Mucosa of descending colon (tissue), 3 donors: ENCODE data around the gene PREP. TPM values are rescaled to one million over a fixed set of nuclear protein-coding genes. Genes with fewer than 3 reads are reported as not detected.

ENCODE experiments used
- ATAC-seq: fragments of 200-7000 bp; cut with Tn5 transposase; one replicate; pipeline ENCODE4 v1.9.1; 2020; ENCODE audit warnings: mild to moderate bottlenecking, moderate library complexity
- DNase-seq, 3 donors: peaks; one replicate each; pipeline ENCODE4 v3.0.0-alpha.2; 2020
- H3K36me3 ChIP-seq: fragments of 200-600 bp; one replicate; pipeline ENCODE4 v1.8.0; 2021; ENCODE audit warnings: low read depth, mild to moderate bottlenecking
- H3K4me1 ChIP-seq: fragments of 200-600 bp; one replicate; pipeline ENCODE4 v1.8.0; 2021; ENCODE audit warnings: low read depth, mild to moderate bottlenecking
- H3K4me3 ChIP-seq: fragments of 200-600 bp; one replicate; pipeline ENCODE4 v1.8.0; 2021; ENCODE audit warnings: mild to moderate bottlenecking
- H3K9me3 ChIP-seq: fragments of 200-600 bp; one replicate; pipeline ENCODE4 v1.8.0; 2021; ENCODE audit warnings: mild to moderate bottlenecking
- CTCF ChIP-seq: fragments of 200-600 bp; IDR thresholded peaks from one replicate; pipeline ENCODE4 v1.8.0; 2022; ENCODE audit warnings: antibody characterized with exemption, mild to moderate bottlenecking
- intact Hi-C, 2 donors: fragments of 100-400 bp; cut with DNase I in 1 of 2; cut with micrococcal nuclease in 1 of 2; formaldehyde crosslinking; loops; one replicate each; pipeline versions ENCODE4 v1.11.0 to v1.11.1; 2022; cut with DNase I, micrococcal nuclease
- total RNA-seq, 3 donors: library from RNA; stranded (reverse); fragmentation: NEBNext Ultra II Directional in 2 of 3; extraction: Animal tissue kit (Norgen Biotek cat#: 25700) in 2 of 3; gene quantifications; one replicate each; pipeline versions ENCODE4 v1.2.1 to v1.2.4, GENCODE V29; 2021 to 2023
- donor health status: DM: no; HTN: no; CAD: no; lungs with moderate emphysema.
- donor health status: DM: no; HTN: no; CAD: no.
- donor health status: DM: no; HTN: yes; CAD: no.

Gene PREP
- total RNA-seq, 3 donors from 2014 or later, result 46.5 to 74.2 (median 72.3) TPM

DNA sequence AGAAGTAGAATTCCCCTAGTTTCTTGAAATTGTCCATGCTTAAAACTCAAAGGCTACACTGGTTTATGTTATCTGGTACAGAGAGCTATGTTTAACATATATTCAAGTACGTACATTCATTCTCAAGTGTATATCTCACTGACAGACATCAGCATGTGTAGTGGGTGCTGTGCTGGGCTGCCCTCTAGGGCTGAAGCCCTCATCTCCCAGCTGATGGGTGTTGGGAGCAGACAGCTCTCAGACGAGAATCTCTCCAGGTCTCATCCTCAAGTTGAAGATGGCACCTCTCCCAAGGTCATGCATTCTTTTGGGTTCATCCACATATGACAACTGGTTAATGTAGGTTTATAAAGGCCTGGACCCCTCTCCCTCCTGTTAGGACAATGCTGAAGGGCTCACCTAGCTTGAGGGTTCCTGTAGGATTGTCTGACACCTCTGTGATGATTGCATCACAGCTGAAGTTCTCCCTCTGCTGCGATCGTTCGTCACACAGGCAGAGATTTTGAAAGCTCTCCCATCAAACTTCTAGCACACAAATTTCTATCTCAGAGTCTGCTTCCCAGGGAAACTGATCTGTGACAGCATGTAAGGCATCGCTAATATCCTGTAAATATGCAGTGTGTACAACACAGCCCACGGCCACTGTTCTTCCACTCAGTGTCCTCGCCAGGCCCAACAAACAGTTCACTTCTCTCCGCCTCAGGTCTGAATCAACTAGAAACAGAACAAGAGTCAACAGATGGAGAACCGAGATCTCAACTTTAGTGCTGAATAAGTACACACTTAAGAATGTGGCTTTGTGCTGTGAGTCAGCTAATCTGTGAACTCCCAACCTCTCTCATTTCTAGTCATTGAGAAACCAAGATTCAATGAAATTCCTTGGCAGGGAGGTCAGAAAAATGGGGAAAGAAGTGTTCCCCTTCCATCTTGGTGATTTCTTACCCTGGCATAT is 43.2 kb downstream of the PREP start:
- intact Hi-C loops, result no loop called here
- no peak for DNase-seq
- Histone ChIP-seq H3K36me3 (no peaks in the 10 kb centered on the region), H3K9me3 (no peaks in the 10 kb centered on the region), H3K4me1 (no peaks in the 10 kb centered on the region), H3K4me3 (no peak overlapping the region)
- no peak for TF ChIP-seq CTCF
- ATAC-seq, result no peak

- TF ChIP-seq CTCF, result no peak
- H3K36me3 ChIP-seq, result no peaks in the 10 kb centered on the region
- ATAC-seq (no peak), DNase-seq (no peak)
- intact Hi-C loops, result no loop called here
- no peaks in the 10 kb centered on the region for H3K9me3 ChIP-seq
- no peak overlapping the region for H3K4me3 ChIP-seq
- H3K4me1 ChIP-seq, result no peaks in the 10 kb centered on the region
These were observed 45.7 kb downstream of the PREP start for GRCh38 chr6:105357165-105357564.

DNA sequence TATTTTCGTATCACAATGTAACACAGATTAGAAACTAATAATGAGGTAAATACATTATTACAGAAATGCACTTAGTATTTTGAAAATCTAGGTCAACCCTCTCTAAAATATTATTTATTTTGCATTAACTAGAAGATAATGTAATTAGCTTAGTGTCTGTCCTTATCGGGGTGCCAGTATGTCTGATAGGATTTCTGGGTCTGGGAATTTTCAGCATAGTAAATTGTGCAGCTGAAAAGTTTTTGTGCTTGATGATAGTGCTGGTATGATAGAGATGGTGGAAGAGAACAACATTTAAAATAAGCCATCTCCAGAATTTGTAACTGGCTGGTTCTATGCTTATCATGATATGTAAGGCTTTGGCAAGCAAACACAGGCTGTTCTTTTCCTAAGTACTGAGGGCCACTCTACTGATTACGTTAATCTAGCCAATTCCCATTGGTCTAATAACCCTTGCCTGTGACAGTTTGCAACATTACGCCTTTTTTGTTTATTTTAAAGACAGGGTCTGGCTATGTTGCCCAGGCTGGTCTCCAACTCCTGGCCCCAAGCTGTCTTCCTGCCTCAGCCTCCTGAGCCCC is 50.8 kb downstream of the PREP start:
- intact Hi-C loops, result no loop called here
- H3K9me3 ChIP-seq, result no peaks in the 10 kb centered on the region
- H3K36me3 ChIP-seq, result peaks cover under 1% of the 10 kb centered on the region
- no peak overlapping the region for H3K4me3 ChIP-seq
- H3K4me1 ChIP-seq, result no peaks in the 10 kb centered on the region
- no peak for ATAC-seq
- TF ChIP-seq CTCF, result no peak
- DNase-seq, result no peak

- Histone ChIP-seq H3K9me3 (no peaks in the 10 kb centered on the region), H3K36me3 (peaks cover 4% of the 10 kb centered on the region), H3K4me1 (no peaks in the 10 kb centered on the region), H3K4me3 (no peak overlapping the region)
- DNase-seq (no peak), ATAC-seq (no peak)
- intact Hi-C loops, result no loop called here
- TF ChIP-seq CTCF, result no peak
These were observed 54.0 kb downstream of the PREP start for GRCh38 chr6:105348897-105349296.

GRCh38 chr6:105346052-105346451 is 56.8 kb downstream of the PREP start:
- Histone ChIP-seq H3K36me3 (peaks cover 4% of the 10 kb centered on the region), H3K4me3 (no peak overlapping the region), H3K9me3 (no peaks in the 10 kb centered on the region), H3K4me1 (no peaks in the 10 kb centered on the region)
- TF ChIP-seq CTCF, result no peak
- ATAC-seq (no peak), DNase-seq (no peak)
- intact Hi-C loops, result no loop called here
